ENCODE measurements around the gene FLG. TPM values are rescaled to one million over a fixed set of nuclear protein-coding genes. Genes with fewer than 3 reads are reported as not detected.

FLG gene
- total RNA-seq, 1 experiment from 2014 or later = not detected

Other genes starting within 250 kb of the FLG start
- gene TCHHL1, start 236.2 kb downstream of the FLG start, total RNA-seq (2021) = not detected in 3 replicates
- gene TCHH, start 209.8 kb downstream of the FLG start, total RNA-seq (2021) = 0.02 to 0.05 TPM (median 0.04 TPM) in 3 replicates
- not detected in 3 replicates for gene RPTN, start 166.0 kb downstream of the FLG start, total RNA-seq (2021)
- gene HRNR, start 101.0 kb downstream of the FLG start, total RNA-seq (2021) = not detected in 3 replicates
- not detected in 3 replicates for gene FLG2, start 34.8 kb upstream of the FLG start, total RNA-seq (2021)
- gene CRNN, start 89.0 kb upstream of the FLG start, total RNA-seq (2021) = not detected in 3 replicates
- not detected in 3 replicates for gene LCE5A, start 185.6 kb upstream of the FLG start, total RNA-seq (2021)
- not detected in 3 replicates for gene CRCT1, start 189.2 kb upstream of the FLG start, total RNA-seq (2021)
- not detected in 3 replicates for gene LCE3E, start 241.5 kb upstream of the FLG start, total RNA-seq (2021)

Measured in WTC11 (cell line).